Hepatocyte (in vitro differentiated cells): ENCODE data around the gene HSF2.

Experiments
- EZH2 ChIP-seq: fragments of 200-600 bp; sonication (generic); IDR thresholded peaks from 2 replicates; pipeline ENCODE4 v1.6.1; 2016; ENCODE audit warnings: antibody characterized with exemption, mild to moderate bottlenecking, borderline replicate concordance
- TF ChIP-seq, protein P1 (sequence below): fragments of 200-600 bp; sonication (generic); IDR thresholded peaks from 2 replicates; pipeline ENCODE4 v1.5.1; 2016; ENCODE audit warnings: antibody characterized with exemption, mild to moderate bottlenecking; ENCODE audit not compliant: poor library complexity

DNA sequence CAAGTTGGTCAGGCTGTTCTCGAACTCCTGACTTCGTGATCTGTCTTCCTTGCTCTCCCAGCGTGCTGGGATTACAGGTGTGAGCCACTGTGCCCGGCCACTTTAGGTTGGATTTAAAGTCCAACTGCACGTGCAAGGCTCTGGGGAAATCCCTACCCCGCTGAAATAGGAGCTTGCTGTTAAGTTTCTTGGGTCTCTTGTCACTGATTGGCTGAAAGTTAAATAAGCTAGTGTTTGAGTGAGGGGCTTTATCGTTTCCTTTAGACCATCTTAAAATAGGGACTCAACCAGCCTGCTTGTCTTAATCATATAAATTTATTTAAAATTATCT is 83.3 kb downstream of the HSF2 start:
- TF ChIP-seq, protein P1, sequence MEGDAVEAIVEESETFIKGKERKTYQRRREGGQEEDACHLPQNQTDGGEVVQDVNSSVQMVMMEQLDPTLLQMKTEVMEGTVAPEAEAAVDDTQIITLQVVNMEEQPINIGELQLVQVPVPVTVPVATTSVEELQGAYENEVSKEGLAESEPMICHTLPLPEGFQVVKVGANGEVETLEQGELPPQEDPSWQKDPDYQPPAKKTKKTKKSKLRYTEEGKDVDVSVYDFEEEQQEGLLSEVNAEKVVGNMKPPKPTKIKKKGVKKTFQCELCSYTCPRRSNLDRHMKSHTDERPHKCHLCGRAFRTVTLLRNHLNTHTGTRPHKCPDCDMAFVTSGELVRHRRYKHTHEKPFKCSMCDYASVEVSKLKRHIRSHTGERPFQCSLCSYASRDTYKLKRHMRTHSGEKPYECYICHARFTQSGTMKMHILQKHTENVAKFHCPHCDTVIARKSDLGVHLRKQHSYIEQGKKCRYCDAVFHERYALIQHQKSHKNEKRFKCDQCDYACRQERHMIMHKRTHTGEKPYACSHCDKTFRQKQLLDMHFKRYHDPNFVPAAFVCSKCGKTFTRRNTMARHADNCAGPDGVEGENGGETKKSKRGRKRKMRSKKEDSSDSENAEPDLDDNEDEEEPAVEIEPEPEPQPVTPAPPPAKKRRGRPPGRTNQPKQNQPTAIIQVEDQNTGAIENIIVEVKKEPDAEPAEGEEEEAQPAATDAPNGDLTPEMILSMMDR, result no peak
- TF ChIP-seq EZH2, result no peak
